GM12878 (cell line): ENCODE data around the gene CELF2. TPM values are rescaled to one million over a fixed set of nuclear protein-coding genes. Genes with fewer than 3 reads are reported as not detected.

ENCODE experiments used
- ATAC-seq: fragments of 200-7000 bp; cut with Tn5 transposase; 3 replicates; pipeline ENCODE4 v1.9.1; 2020; ENCODE audit warnings: mild to moderate bottlenecking, moderate library complexity
- BruUV-seq: library from RNA; stranded (reverse); fragments of 400-500 nt; replicated peaks from 2 replicates; lab custom pipeline; 2021; lab: Mats Ljungman, UMichigan
- CTCF ChIA-PET: fragments of 300-600 bp; sonication (Branson Sonifier 250); formaldehyde crosslinking; extraction: SDS; loops from one replicate; lab custom pipeline; 2021; ENCODE audit warnings: inconsistent platforms; lab: Yijun Ruan, JAX
- POLR2A ChIA-PET: fragments of 350-600 bp; formaldehyde crosslinking; extraction: SDS; loops from one replicate; lab custom pipeline; 2021; ENCODE audit warnings: inconsistent platforms; lab: Charles Lee
- RAD21 ChIA-PET: fragments of 300-600 bp; sonication (Branson Sonifier 250); formaldehyde crosslinking; loops from one replicate; lab custom pipeline; 2023; ENCODE audit warnings: antibody characterized with exemption; ENCODE audit not compliant: unreplicated experiment; lab: Charles Lee
- SMC1A ChIA-PET: fragments of 300-600 bp; sonication (Branson Sonifier 250); formaldehyde crosslinking; loops from one replicate; lab custom pipeline; 2023; ENCODE audit not compliant: unreplicated experiment, uncharacterized antibody; lab: Charles Lee
- DNase-seq: peaks from one replicate; pipeline ENCODE4 v3.0.0-alpha.2; 2011; ENCODE audit warnings: low read depth, low spot score
- FAIRE-seq: peaks from 3 replicates; lab custom pipeline; 2011; peaks lifted over from hg19 to GRCh38; lab: Jason Lieb, UNC
- H2AFZ ChIP-seq: 2 replicates; pipeline ENCODE4 v1.6.0; 2011; ENCODE audit warnings: low read depth, low read length, control low read depth; ENCODE audit not compliant: control insufficient read depth
- H3K27ac ChIP-seq: 2 replicates; pipeline ENCODE4 v1.5.1; 2011; ENCODE audit warnings: control low read depth; ENCODE audit not compliant: control insufficient read depth, insufficient read depth
- H3K27me3 ChIP-seq, 2 experiments: replicated peaks in 1 of 2; 2 replicates each; pipeline versions ENCODE4 v1.6.0 to v1.6.1; 2011; ENCODE audit warnings: low read length in 1 of 2; ENCODE audit not compliant: control insufficient read depth in 2 of 2, insufficient read depth in 2 of 2
- H3K36me3 ChIP-seq, 2 experiments: 2 replicates each; pipeline ENCODE4 v1.5.1; 2011; ENCODE audit warnings: low read length in 1 of 2; ENCODE audit not compliant: control insufficient read depth in 2 of 2, insufficient read depth in 2 of 2
- H3K4me1 ChIP-seq: 2 replicates; pipeline ENCODE4 v1.6.1; 2011; ENCODE audit warnings: mild to moderate bottlenecking, low read length, moderate library complexity, mixed read lengths; ENCODE audit not compliant: control insufficient read depth, insufficient read depth
- H3K4me2 ChIP-seq: 2 replicates; pipeline ENCODE4 v1.6.0; 2011; ENCODE audit warnings: control low read depth; ENCODE audit not compliant: control insufficient read depth, insufficient read depth
- H3K4me3 ChIP-seq: fragments of 200-600 bp; sonication (generic); 2 replicates; pipeline ENCODE4 v1.5.1; 2016
- H3K79me2 ChIP-seq: 2 replicates; pipeline ENCODE4 v1.6.0; 2011; ENCODE audit warnings: low read length; ENCODE audit not compliant: control insufficient read depth, insufficient read depth
- H3K9ac ChIP-seq: 2 replicates; pipeline ENCODE4 v1.8.0; 2011; ENCODE audit warnings: low read length, control low read depth, mixed read lengths; ENCODE audit not compliant: control insufficient read depth, insufficient read depth
- H3K9me3 ChIP-seq: replicated peaks from 3 replicates; pipeline ENCODE4 v1.5.1; 2011; ENCODE audit warnings: mild to moderate bottlenecking, low read length; ENCODE audit not compliant: control insufficient read depth, insufficient read depth
- H4K20me1 ChIP-seq: 2 replicates; pipeline ENCODE4 v1.6.0; 2011; ENCODE audit not compliant: control insufficient read depth, insufficient read depth
- CBX5 ChIP-seq: sonication (generic); IDR thresholded peaks from 2 replicates; pipeline ENCODE4 v1.6.1; 2016; ENCODE audit warnings: low read depth, moderate library complexity, mild to moderate bottlenecking, inconsistent platforms
- CHD1 ChIP-seq: IDR thresholded peaks from 2 replicates; pipeline ENCODE4 v1.6.1; 2012; ENCODE audit warnings: low read depth, low read length, improper control_type of control experiment
- NFYB ChIP-seq: IDR thresholded peaks from 2 replicates; pipeline ENCODE4 v1.6.1; 2011; ENCODE audit warnings: low read depth, mild to moderate bottlenecking, low read length, improper control_type of control experiment, moderate library complexity; ENCODE audit not compliant: insufficient read depth
- POLR2AphosphoS2 ChIP-seq: IDR thresholded peaks from 2 replicates; pipeline ENCODE4 v1.6.1; 2011; ENCODE audit warnings: low read depth, mild to moderate bottlenecking, low read length, improper control_type of control experiment, moderate library complexity
- SREBF1 ChIP-seq: IDR thresholded peaks from 2 replicates; pipeline ENCODE4 v1.6.1; 2012; ENCODE audit warnings: mild to moderate bottlenecking, low read length
- STAT1 ChIP-seq: fragments of 450-650 bp; conservative IDR thresholded peaks from 2 replicates; pipeline ENCODE4 v1.6.1; 2014; ENCODE audit warnings: antibody characterized with exemption, mild to moderate bottlenecking
- YY1 ChIP-seq: IDR thresholded peaks from 2 replicates; pipeline ENCODE4 v1.6.1; 2011; ENCODE audit warnings: low read depth, mild to moderate bottlenecking, low read length
- WGBS: methylation state at CpG from one replicate; pipeline ENCODE4 v1.1.6; 2016; ENCODE audit warnings: low lambda C conversion rate; ENCODE audit not compliant: insufficient replicate concordance, insufficient coverage; ENCODE audit errors: missing lambda C conversion rate; 5-methylcytosine and 5-hydroxymethylcytosine counted together
- in situ Hi-C: fragments of 300-500 bp; cut with MboI; formaldehyde crosslinking; loops from 9 replicates; pipeline ENCODE4 v1.14.3; 2018; ENCODE audit warnings: mixed read lengths
- intact Hi-C: fragments of 100-400 bp; cut with micrococcal nuclease; formaldehyde crosslinking; loops from one replicate; pipeline ENCODE4 v1.14.2; 2022; ENCODE audit not compliant: unreplicated experiment
- polyA plus RNA-seq, 11 experiments: library from polyadenylated mRNA; depleted of rRNA in 4 of 11; unstranded in 6 of 11; stranded (reverse) in 5 of 11; fragments of >200 nt; fragmentation: Nextera tagmentation in 4 of 11; fragmentation: Illumina TruSeq in 1 of 11; extraction: Ambion mirVana in 4 of 11; extraction: Trizol in 1 of 11; gene quantifications; 1 replicate in 1 of 11; 2 replicates in 10 of 11; pipeline versions ENCODE4 v1.2.1 to v1.2.3, GENCODE V29; 2011 to 2016; ENCODE audit warnings: inconsistent platforms in 2 of 11, missing spikeins in 2 of 11, low read depth in 1 of 11
- total RNA-seq, 4 experiments: library from RNA; depleted of rRNA in 3 of 4; stranded (reverse); fragments of >200 nt in 3 of 4; fragmentation: Illumina TruSeq in 1 of 4; extraction: Trizol in 1 of 4; gene quantifications; 2 replicates each; pipeline versions ENCODE4 v1.2.1 to v1.2.3, GENCODE V29; 2013 to 2021
- TF ChIP-seq, protein P1 (sequence below): fragments of 450-650 bp; IDR thresholded peaks from 2 replicates; pipeline ENCODE4 v1.6.1; 2018; ENCODE audit warnings: borderline replicate concordance, mild to moderate bottlenecking; ENCODE audit not compliant: partially characterized antibody
- TF ChIP-seq, protein P2 (sequence below): fragments of 450-650 bp; IDR thresholded peaks from 2 replicates; pipeline ENCODE4 v1.6.1; 2018; ENCODE audit warnings: mild to moderate bottlenecking, low read depth, moderate library complexity; ENCODE audit not compliant: partially characterized antibody
- TF ChIP-seq, protein P3 (sequence below): IDR thresholded peaks from 2 replicates; pipeline ENCODE4 v1.6.1; 2012; ENCODE audit warnings: improper control_type of control experiment, low read depth, low read length; ENCODE audit not compliant: insufficient replicate concordance

Gene CELF2
- total and polyA plus RNA-seq, 10 of the 15 experiments (the other 5 are each of a cell fraction or from before 2014, with no cell fraction given): 20.8 to 129 (median 86.3) TPM

DNA sequence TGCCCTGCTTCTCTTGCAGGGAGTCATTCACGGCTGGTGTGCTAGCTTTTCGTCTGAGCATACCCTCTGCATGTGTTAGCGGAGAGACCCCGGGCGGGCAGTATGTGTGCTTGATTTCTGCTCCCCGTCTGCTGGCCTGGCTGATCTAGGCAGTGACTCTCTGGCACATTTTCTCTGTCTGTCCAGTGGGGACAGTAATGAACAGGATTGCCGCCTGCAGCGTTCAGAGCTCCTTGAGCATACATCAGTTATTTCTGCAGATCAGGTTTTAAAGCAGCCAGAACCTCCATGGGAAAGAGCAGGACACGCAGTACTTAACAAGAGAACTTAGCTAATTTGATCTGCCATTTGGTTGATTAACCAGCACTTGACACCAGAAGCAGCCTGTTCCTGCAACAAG is 242.5 kb downstream of the CELF2 start:
- SMC1A ChIA-PET: interaction anchor here (0.6 to 1.4 kb wide), 6 partner anchors 15 to 195 kb away, joined by 3 to 4 read pairs (median 3); no protein-coding TSS in a partner anchor
- no peak overlapping the region for H2AFZ ChIP-seq
- 66% methylated on average over 9 of the region's 9 CpGs for WGBS
- TF ChIP-seq CHD1 (no peak), YY1 (no peak), CBX5 (no peak), POLR2AphosphoS2 (no peak), NFYB (no peak), SREBF1 (no peak), STAT1 (no peak)
- TF ChIP-seq, protein P1, sequence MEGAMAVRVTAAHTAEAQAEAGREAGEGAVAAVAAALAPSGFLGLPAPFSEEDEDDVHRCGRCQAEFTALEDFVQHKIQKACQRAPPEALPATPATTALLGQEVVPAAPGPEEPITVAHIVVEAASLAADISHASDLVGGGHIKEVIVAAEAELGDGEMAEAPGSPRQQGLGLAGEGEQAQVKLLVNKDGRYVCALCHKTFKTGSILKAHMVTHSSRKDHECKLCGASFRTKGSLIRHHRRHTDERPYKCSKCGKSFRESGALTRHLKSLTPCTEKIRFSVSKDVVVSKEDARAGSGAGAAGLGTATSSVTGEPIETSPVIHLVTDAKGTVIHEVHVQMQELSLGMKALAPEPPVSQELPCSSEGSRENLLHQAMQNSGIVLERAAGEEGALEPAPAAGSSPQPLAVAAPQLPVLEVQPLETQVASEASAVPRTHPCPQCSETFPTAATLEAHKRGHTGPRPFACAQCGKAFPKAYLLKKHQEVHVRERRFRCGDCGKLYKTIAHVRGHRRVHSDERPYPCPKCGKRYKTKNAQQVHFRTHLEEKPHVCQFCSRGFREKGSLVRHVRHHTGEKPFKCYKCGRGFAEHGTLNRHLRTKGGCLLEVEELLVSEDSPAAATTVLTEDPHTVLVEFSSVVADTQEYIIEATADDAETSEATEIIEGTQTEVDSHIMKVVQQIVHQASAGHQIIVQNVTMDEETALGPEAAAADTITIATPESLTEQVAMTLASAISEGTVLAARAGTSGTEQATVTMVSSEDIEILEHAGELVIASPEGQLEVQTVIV: no peak
- TF ChIP-seq, protein P2, sequence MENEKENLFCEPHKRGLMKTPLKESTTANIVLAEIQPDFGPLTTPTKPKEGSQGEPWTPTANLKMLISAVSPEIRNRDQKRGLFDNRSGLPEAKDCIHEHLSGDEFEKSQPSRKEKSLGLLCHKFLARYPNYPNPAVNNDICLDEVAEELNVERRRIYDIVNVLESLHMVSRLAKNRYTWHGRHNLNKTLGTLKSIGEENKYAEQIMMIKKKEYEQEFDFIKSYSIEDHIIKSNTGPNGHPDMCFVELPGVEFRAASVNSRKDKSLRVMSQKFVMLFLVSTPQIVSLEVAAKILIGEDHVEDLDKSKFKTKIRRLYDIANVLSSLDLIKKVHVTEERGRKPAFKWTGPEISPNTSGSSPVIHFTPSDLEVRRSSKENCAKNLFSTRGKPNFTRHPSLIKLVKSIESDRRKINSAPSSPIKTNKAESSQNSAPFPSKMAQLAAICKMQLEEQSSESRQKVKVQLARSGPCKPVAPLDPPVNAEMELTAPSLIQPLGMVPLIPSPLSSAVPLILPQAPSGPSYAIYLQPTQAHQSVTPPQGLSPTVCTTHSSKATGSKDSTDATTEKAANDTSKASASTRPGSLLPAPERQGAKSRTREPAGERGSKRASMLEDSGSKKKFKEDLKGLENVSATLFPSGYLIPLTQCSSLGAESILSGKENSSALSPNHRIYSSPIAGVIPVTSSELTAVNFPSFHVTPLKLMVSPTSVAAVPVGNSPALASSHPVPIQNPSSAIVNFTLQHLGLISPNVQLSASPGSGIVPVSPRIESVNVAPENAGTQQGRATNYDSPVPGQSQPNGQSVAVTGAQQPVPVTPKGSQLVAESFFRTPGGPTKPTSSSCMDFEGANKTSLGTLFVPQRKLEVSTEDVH: no peak
- TF ChIP-seq, protein P3, sequence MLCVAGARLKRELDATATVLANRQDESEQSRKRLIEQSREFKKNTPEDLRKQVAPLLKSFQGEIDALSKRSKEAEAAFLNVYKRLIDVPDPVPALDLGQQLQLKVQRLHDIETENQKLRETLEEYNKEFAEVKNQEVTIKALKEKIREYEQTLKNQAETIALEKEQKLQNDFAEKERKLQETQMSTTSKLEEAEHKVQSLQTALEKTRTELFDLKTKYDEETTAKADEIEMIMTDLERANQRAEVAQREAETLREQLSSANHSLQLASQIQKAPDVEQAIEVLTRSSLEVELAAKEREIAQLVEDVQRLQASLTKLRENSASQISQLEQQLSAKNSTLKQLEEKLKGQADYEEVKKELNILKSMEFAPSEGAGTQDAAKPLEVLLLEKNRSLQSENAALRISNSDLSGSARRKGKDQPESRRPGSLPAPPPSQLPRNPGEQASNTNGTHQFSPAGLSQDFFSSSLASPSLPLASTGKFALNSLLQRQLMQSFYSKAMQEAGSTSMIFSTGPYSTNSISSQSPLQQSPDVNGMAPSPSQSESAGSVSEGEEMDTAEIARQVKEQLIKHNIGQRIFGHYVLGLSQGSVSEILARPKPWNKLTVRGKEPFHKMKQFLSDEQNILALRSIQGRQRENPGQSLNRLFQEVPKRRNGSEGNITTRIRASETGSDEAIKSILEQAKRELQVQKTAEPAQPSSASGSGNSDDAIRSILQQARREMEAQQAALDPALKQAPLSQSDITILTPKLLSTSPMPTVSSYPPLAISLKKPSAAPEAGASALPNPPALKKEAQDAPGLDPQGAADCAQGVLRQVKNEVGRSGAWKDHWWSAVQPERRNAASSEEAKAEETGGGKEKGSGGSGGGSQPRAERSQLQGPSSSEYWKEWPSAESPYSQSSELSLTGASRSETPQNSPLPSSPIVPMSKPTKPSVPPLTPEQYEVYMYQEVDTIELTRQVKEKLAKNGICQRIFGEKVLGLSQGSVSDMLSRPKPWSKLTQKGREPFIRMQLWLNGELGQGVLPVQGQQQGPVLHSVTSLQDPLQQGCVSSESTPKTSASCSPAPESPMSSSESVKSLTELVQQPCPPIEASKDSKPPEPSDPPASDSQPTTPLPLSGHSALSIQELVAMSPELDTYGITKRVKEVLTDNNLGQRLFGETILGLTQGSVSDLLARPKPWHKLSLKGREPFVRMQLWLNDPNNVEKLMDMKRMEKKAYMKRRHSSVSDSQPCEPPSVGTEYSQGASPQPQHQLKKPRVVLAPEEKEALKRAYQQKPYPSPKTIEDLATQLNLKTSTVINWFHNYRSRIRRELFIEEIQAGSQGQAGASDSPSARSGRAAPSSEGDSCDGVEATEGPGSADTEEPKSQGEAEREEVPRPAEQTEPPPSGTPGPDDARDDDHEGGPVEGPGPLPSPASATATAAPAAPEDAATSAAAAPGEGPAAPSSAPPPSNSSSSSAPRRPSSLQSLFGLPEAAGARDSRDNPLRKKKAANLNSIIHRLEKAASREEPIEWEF: no peak
- no peak overlapping the region for H3K27ac ChIP-seq
- no peaks in the 10 kb centered on the region for H3K9me3 ChIP-seq
- no peak overlapping the region for H3K9ac ChIP-seq
- in situ Hi-C loops: loop anchor here (25.0 kb wide), 1 partner anchor 1648 kb away; no protein-coding TSS in a partner anchor
- CTCF ChIA-PET: interaction anchor here (6.4 kb wide), 1 partner anchor 11 kb away, joined by 26 read pairs; no protein-coding TSS in a partner anchor
- H3K27me3 ChIP-seq: no peaks in the 10 kb centered on the region
- no peaks in the 10 kb centered on the region for H4K20me1 ChIP-seq
- ATAC-seq (no peak), FAIRE-seq (no peak), DNase-seq (no peak)
- H3K4me3 ChIP-seq: no peak overlapping the region
- RAD21 ChIA-PET: interaction anchor here (1.4 to 6.2 kb wide), 3 partner anchors 11 to 18 kb away, joined by 4 to 30 read pairs (median 4); no protein-coding TSS in a partner anchor
- BruUV-seq: no TSS peak
- H3K36me3 ChIP-seq: peaks cover 30 to 38% of the 10 kb centered on the region in 2 experiments
- POLR2A ChIA-PET: no interaction called here
- H3K4me1 ChIP-seq: peaks cover 78% of the 10 kb centered on the region
- H3K79me2 ChIP-seq: peaks cover 32% of the 10 kb centered on the region
- intact Hi-C loops: no loop called here
- no peak overlapping the region for H3K4me2 ChIP-seq
